ENCODE data around the gene SYT2. TPM values are rescaled to one million over a fixed set of nuclear protein-coding genes. Genes with fewer than 3 reads are reported as not detected.
"Not testable (repeated sequence)": the region's sequence is repeated elsewhere in the genome, so short reads cannot be mapped to it uniquely, and the experiment has no call there.

SYT2 gene
- total and polyA plus RNA-seq, 10 of the 15 experiments (the other 5 are each of a cell fraction or from before 2014, with no cell fraction given): not detected

GRCh38 chr1:202546377-202546776 lies 163.9 kb downstream of the SYT2 start:
- ChIA-PET SMC1A (ENCODE audit: uncharacterized antibody, unreplicated experiment) (interaction anchor here (0.7 to 1.6 kb wide), 8 partner anchors 8 to 174 kb away, joined by 3 to 7 read pairs (median 4); no protein-coding TSS in a partner anchor), POLR2A (interaction anchor here (1.0 to 1.3 kb wide), 2 partner anchors 15 to 19 kb away, joined by 3 to 6 read pairs; no protein-coding TSS in a partner anchor), CTCF (interaction anchor here (1.4 to 1.9 kb wide), 2 partner anchors 25 to 40 kb away, joined by 5 to 14 read pairs; no protein-coding TSS in a partner anchor), RAD21 (ENCODE audit: unreplicated experiment) (interaction anchor here (1.9 to 2.4 kb wide), 2 partner anchors 16 to 20 kb away, joined by 5 to 8 read pairs; no protein-coding TSS in a partner anchor)
- peak overlapping the region; percentile 1 for H3K4me2 ChIP-seq (ENCODE audit: control insufficient read depth, insufficient read depth)
- H3K27ac ChIP-seq (ENCODE audit: control insufficient read depth, insufficient read depth); H3K27me3 ChIP-seq (replicated peaks in 1 of 2; ENCODE audit: control insufficient read depth in 2 of 2, insufficient read depth in 2 of 2, low read length in 1 of 2); H3K36me3 ChIP-seq (ENCODE audit: control insufficient read depth in 2 of 2, insufficient read depth in 2 of 2, low read length in 1 of 2); H3K9ac ChIP-seq (ENCODE audit: control insufficient read depth, insufficient read depth, low read length); DNase-seq (ENCODE audit: low read depth, low spot score); H3K79me2 ChIP-seq (ENCODE audit: control insufficient read depth, insufficient read depth, low read length); in situ Hi-C loops (cut with MboI); H3K4me1 ChIP-seq (ENCODE audit: control insufficient read depth, insufficient read depth, low read length); H2AFZ ChIP-seq (ENCODE audit: control insufficient read depth, low read depth, low read length); H3K4me3 ChIP-seq; H3K9me3 ChIP-seq (replicated peaks; ENCODE audit: control insufficient read depth, insufficient read depth, low read length); H4K20me1 ChIP-seq (ENCODE audit: control insufficient read depth, insufficient read depth); BruUV-seq (replicated peaks): not testable (repeated sequence)
- ATAC-seq: peak; percentile 67
- 14% methylated on average over 3 of the region's 3 CpGs for WGBS (ENCODE audit: insufficient coverage, insufficient replicate concordance, low lambda C conversion rate, missing lambda C conversion rate)
- intact Hi-C loops (cut with micrococcal nuclease; ENCODE audit: unreplicated experiment): loop anchor here (2.0 kb wide), 1 partner anchor 18 kb away; no protein-coding TSS in a partner anchor
- peak in 1 of 2 experiments; percentile 55; a peak in 2 of 4 replicates for TF ChIP-seq BHLHE40 (IDR thresholded peaks at IDR 0.05; ENCODE audit: borderline replicate concordance in 1 of 2, low read depth in 2 of 2, low read length in 1 of 2)
- FAIRE-seq: peak; percentile 13

GRCh38 chr1:202545647-202546303 lies 164.5 kb downstream of the SYT2 start:
- H3K79me2 ChIP-seq (ENCODE audit: control insufficient read depth, insufficient read depth, low read length); H3K27ac ChIP-seq (ENCODE audit: control insufficient read depth, insufficient read depth); H3K9me3 ChIP-seq (replicated peaks; ENCODE audit: control insufficient read depth, insufficient read depth, low read length); H3K9ac ChIP-seq (ENCODE audit: control insufficient read depth, insufficient read depth, low read length); ATAC-seq; H3K27me3 ChIP-seq (replicated peaks in 1 of 2; ENCODE audit: control insufficient read depth in 2 of 2, insufficient read depth in 2 of 2, low read length in 1 of 2); BruUV-seq (replicated peaks); in situ Hi-C loops (cut with MboI); H3K4me1 ChIP-seq (ENCODE audit: control insufficient read depth, insufficient read depth, low read length); FAIRE-seq; H3K36me3 ChIP-seq (ENCODE audit: control insufficient read depth in 2 of 2, insufficient read depth in 2 of 2, low read length in 1 of 2); H2AFZ ChIP-seq (ENCODE audit: control insufficient read depth, low read depth, low read length); H4K20me1 ChIP-seq (ENCODE audit: control insufficient read depth, insufficient read depth); H3K4me3 ChIP-seq; DNase-seq (ENCODE audit: low read depth, low spot score); H3K4me2 ChIP-seq (ENCODE audit: control insufficient read depth, insufficient read depth): not testable (repeated sequence)
- ChIA-PET RAD21 (ENCODE audit: unreplicated experiment) (interaction anchor here (2.4 kb wide), 1 partner anchor 16 kb away, joined by 8 read pairs; no protein-coding TSS in a partner anchor), CTCF (interaction anchor here (1.7 to 1.9 kb wide), 2 partner anchors 25 to 26 kb away, joined by 4 to 14 read pairs; no protein-coding TSS in a partner anchor), SMC1A (ENCODE audit: uncharacterized antibody, unreplicated experiment) (interaction anchor here (0.7 to 1.5 kb wide), 5 partner anchors 8 to 174 kb away, joined by 3 to 7 read pairs (median 3); no protein-coding TSS in a partner anchor), POLR2A (interaction anchor here (0.6 kb wide), 1 partner anchor 40 kb away, joined by 3 read pairs; no protein-coding TSS in a partner anchor)
- WGBS (ENCODE audit: insufficient coverage, insufficient replicate concordance, low lambda C conversion rate, missing lambda C conversion rate): 92% methylated on average over 3 of the region's 3 CpGs
- intact Hi-C loops (cut with micrococcal nuclease; ENCODE audit: unreplicated experiment): loop anchor here (2.0 kb wide), 1 partner anchor 19 kb away; no protein-coding TSS in a partner anchor

GRCh38 chr1:202544766-202545449 lies 165.3 kb downstream of the SYT2 start:
- DNase-seq (ENCODE audit: low read depth, low spot score); H3K27ac ChIP-seq (ENCODE audit: control insufficient read depth, insufficient read depth); H3K27me3 ChIP-seq (replicated peaks in 1 of 2; ENCODE audit: control insufficient read depth in 2 of 2, insufficient read depth in 2 of 2, low read length in 1 of 2); H3K4me2 ChIP-seq (ENCODE audit: control insufficient read depth, insufficient read depth); FAIRE-seq; H3K79me2 ChIP-seq (ENCODE audit: control insufficient read depth, insufficient read depth, low read length); ATAC-seq; H2AFZ ChIP-seq (ENCODE audit: control insufficient read depth, low read depth, low read length); intact Hi-C loops (cut with micrococcal nuclease; ENCODE audit: unreplicated experiment); H3K9me3 ChIP-seq (replicated peaks; ENCODE audit: control insufficient read depth, insufficient read depth, low read length); H3K4me1 ChIP-seq (ENCODE audit: control insufficient read depth, insufficient read depth, low read length); H4K20me1 ChIP-seq (ENCODE audit: control insufficient read depth, insufficient read depth); BruUV-seq (replicated peaks); RAD21 ChIA-PET (ENCODE audit: unreplicated experiment); H3K4me3 ChIP-seq; H3K9ac ChIP-seq (ENCODE audit: control insufficient read depth, insufficient read depth, low read length); in situ Hi-C loops (cut with MboI); H3K36me3 ChIP-seq (ENCODE audit: control insufficient read depth in 2 of 2, insufficient read depth in 2 of 2, low read length in 1 of 2): not testable (repeated sequence)
- 92% methylated on average over 6 of the region's 6 CpGs for WGBS (ENCODE audit: insufficient coverage, insufficient replicate concordance, low lambda C conversion rate, missing lambda C conversion rate)
- SMC1A ChIA-PET (ENCODE audit: uncharacterized antibody, unreplicated experiment): interaction anchor here (1.2 to 1.7 kb wide), 2 partner anchors 9 to 17 kb away, joined by 3 to 5 read pairs; no protein-coding TSS in a partner anchor
- CTCF ChIA-PET: interaction anchor here (1.1 to 2.5 kb wide), 3 partner anchors 17 to 55 kb away, joined by 3 to 8 read pairs (median 4); no protein-coding TSS in a partner anchor
- POLR2A ChIA-PET: interaction anchor here (0.6 kb wide), 1 partner anchor 41 kb away, joined by 3 read pairs; no protein-coding TSS in a partner anchor
